ENCODE measurements around the gene CRYBG2. TPM values are rescaled to one million over a fixed set of nuclear protein-coding genes. Genes with fewer than 3 reads are reported as not detected.

The CRYBG2 gene
- total RNA-seq, 1 donor from 2014 or later: 2.8 TPM

DNA sequence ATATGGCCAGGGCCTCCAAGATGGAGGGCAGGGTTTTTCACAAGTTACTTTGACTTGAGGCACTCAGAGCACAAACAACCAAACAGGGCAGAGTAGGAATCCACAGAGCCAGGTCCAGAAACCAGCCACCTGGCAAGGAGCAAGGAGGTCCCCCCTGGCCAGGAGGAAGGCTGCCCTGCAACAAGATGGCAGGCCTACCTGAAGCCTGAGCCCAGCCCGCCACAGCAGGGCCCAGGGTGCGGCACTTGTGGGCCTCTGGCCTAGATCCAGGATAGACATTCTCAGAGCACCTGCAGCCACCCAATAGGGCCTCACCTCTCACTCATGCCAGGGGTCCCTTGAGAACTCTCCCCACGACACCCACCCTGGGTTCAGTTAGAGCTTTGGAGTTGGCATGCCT lies 62.5 kb downstream of the CRYBG2 start:
- no peak overlapping the region for H3K4me3 ChIP-seq (ENCODE audit: low read depth, low read length)
- DNase-seq (ENCODE audit: low read depth): no peak
- TF ChIP-seq, protein P1, sequence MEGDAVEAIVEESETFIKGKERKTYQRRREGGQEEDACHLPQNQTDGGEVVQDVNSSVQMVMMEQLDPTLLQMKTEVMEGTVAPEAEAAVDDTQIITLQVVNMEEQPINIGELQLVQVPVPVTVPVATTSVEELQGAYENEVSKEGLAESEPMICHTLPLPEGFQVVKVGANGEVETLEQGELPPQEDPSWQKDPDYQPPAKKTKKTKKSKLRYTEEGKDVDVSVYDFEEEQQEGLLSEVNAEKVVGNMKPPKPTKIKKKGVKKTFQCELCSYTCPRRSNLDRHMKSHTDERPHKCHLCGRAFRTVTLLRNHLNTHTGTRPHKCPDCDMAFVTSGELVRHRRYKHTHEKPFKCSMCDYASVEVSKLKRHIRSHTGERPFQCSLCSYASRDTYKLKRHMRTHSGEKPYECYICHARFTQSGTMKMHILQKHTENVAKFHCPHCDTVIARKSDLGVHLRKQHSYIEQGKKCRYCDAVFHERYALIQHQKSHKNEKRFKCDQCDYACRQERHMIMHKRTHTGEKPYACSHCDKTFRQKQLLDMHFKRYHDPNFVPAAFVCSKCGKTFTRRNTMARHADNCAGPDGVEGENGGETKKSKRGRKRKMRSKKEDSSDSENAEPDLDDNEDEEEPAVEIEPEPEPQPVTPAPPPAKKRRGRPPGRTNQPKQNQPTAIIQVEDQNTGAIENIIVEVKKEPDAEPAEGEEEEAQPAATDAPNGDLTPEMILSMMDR (conservative IDR thresholded peaks at IDR 0.05; ENCODE audit: low read depth, low read length): no peak

DNA sequence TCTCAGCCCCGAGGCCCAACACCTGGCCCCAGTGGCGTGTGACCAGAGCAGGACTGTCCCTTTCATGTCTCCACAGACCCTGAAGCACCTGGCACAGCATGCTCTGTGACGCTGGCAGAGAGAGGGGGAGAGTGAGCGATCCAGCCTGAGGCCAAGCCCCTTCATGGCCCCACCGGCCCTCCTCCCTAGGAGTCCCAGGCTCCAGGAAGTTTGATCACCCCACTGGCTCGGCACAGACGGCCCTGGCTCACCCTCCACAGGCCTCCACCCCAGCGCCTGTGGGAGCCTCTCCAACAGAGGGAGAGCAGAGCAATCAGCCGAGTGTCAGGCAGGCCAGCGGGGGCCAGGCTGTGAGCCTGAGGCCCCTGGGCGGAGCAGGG lies 63.1 kb downstream of the CRYBG2 start:
- no peak overlapping the region for H3K4me3 ChIP-seq (ENCODE audit: low read depth, low read length)
- no peak for DNase-seq (ENCODE audit: low read depth)
- TF ChIP-seq, protein P1 (conservative IDR thresholded peaks at IDR 0.05; ENCODE audit: low read depth, low read length): no peak

DNA sequence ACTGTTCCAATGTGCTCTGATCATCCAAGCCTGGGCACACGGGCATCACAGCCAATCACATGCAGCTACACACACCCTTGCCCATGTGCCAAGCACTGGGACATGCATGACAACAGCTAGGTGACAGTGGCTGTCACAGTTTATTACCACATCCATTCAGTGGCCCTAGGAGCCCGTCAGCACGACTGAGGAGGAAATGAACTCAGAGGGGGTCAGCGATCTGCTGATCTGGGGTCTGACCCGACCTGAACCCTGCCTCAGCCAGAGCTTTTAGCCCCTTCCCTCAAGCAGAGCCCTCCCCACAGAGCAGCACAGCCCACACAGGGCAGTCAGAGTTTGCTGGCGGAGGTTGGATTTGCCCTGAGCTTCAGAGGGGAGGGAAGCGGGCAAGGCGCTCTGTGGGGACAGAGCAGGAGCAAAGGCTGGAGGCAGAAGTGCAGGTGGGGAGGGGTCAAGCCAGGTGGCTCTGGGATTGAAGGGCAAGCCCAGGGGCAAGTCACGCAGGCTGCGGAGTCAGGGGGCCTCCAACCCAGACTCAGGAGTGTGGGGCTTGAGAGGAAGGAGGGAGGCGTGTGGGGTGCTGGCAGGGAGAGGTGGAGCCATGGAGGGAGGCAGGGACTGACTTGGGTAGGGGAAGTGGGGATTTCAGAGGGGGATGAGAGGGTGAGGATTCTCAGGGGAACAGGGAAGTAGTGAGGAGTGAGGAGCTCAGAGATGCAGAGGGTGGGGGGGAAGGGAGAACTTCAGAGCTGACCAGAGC lies 63.6 kb downstream of the CRYBG2 start:
- H3K4me3 ChIP-seq (ENCODE audit: low read depth, low read length): no peak overlapping the region
- TF ChIP-seq, protein P1 (conservative IDR thresholded peaks at IDR 0.05; ENCODE audit: low read depth, low read length): no peak
- no peak for DNase-seq (ENCODE audit: low read depth)

DNA sequence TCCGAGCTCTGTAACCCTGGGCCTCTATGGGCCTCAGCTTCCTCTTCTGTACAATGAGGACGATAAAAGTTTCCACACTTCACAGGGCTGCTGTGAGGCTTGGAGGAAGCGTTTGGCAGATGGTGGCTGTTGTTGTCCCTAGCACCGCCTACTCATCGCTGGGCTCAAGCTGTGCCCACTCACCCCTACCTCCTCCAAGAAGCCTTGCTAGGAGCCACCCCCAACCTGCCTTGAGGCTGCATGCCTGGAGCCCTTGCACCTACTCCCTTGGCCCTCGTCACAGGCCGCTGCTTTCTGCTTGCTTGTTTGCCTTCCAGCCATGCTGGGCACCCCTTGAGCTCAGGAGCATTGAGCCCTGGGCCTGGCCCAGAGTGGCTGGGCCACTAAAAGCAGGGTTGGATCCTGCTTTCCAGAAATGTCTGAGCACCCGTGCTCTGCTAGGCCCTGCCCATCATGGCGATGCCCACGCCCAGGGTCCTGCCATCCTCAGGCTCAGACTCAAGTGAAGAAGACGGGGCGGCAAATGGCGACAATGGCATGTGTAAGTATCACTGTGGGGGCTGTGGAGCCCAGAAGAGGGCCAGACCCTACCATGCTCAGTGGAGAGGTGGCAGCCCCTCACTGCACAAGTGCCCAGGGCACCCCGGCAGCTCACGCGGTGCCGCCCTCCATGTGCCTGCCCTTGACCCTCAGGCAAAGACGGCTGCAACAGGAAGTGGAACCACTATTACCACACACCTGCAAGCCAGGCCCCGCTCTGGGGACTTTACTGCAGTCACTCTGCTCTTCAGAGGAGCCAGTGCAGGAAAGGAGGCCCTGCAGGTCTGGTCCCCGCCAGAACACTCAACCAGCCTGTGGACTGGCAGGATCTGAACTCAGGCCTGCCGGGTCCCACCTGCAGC lies 64.5 kb downstream of the CRYBG2 start:
- no peak overlapping the region for H3K4me3 ChIP-seq (ENCODE audit: low read depth, low read length)
- TF ChIP-seq, protein P1 (conservative IDR thresholded peaks at IDR 0.05; ENCODE audit: low read depth, low read length): no peak
- no peak for DNase-seq (ENCODE audit: low read depth)

DNA sequence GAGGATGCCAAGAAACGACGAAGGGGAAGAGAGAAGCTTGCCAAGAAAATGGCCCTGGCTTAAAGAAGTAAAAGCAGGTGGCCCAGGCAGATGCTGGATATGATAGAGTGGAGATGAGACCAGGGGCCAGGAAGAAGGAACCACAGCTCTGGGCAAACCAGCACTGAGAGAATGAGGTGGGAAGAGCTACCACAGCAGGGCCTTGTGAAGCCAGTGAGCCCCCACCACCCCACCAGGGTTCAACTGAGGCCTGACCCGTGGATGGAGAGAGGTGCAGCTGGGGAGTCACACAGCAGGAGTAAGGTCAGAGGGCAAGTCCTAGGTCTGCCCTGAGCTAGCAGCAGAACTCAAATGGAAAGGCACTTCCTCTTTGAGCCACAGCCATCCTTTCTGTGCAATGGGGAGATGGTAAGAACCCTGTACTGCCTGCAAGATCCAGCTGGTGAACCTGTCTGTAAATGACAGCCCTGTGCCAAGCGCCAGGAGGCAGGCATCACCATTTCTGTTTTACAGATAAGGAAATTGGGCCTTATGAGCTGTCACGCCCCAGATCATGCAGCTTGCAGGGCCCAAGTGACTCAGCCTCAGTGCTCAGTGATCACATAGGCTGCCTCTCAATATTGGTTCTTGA lies 65.5 kb downstream of the CRYBG2 start:
- TF ChIP-seq, protein P1 (conservative IDR thresholded peaks at IDR 0.05; ENCODE audit: low read depth, low read length): no peak
- H3K4me3 ChIP-seq (ENCODE audit: low read depth, low read length): no peak overlapping the region
- DNase-seq (ENCODE audit: low read depth): no peak

DNA sequence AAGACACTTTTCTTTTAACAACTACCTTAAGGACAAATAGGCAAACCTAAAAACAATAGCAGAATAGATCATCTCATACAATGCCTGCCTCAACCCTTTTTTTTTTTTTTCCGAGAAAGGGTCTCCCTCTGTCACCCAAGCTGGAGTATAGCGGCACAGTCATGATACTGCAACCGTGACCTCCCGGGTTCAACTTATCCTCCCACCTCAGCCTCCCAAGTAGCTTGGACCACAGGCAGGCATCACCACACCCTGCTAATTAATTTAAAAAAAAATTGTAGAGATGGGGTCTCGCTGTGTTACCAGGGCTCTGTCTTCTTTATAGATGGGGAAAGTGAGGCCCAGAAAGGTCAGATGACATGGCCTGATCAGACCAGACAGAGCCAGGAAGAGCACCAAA lies 66.1 kb downstream of the CRYBG2 start:
- no peak for DNase-seq (ENCODE audit: low read depth)
- TF ChIP-seq, protein P1 (conservative IDR thresholded peaks at IDR 0.05; ENCODE audit: low read depth, low read length): no peak

More for the DNA sequence above, 66.1 kb downstream of the CRYBG2 start:
- H3K4me3 ChIP-seq (ENCODE audit: low read depth, low read length): no peak overlapping the region
